PFSK-1 (cell line): ENCODE measurements around the gene IKZF5.

Experiments
- FOXP2 ChIP-seq: optimal IDR thresholded peaks from 2 replicates; pipeline ENCODE3; 2011; ENCODE audit warnings: borderline replicate concordance, control low read depth, inconsistent platforms; ENCODE audit not compliant: insufficient read depth; ENCODE audit errors: extremely low read length, extremely low read depth
- POLR2AphosphoS5 ChIP-seq: IDR thresholded peaks from 2 replicates; pipeline ENCODE4 v1.6.1; 2012; ENCODE audit warnings: low read depth, mild to moderate bottlenecking, control low read depth, low read length, moderate library complexity
- SIN3A ChIP-seq: IDR thresholded peaks from 2 replicates; pipeline ENCODE4 v1.6.1; 2012; ENCODE audit warnings: mild to moderate bottlenecking, low read length, moderate library complexity, borderline replicate concordance; ENCODE audit not compliant: insufficient read depth
- TAF1 ChIP-seq: IDR thresholded peaks from 2 replicates; pipeline ENCODE4 v1.6.1; 2012; ENCODE audit warnings: low read length, control low read depth, borderline replicate concordance; ENCODE audit not compliant: insufficient read depth
- TF ChIP-seq, protein P1 (sequence below), 2 experiments: IDR thresholded peaks; 2 replicates each; pipeline versions ENCODE4 v1.6.1 to v1.8.0; 2011 to 2012; ENCODE audit warnings: low read depth in 2 of 2, low read length in 2 of 2, control low read depth in 1 of 2, inconsistent platforms in 1 of 2, mild to moderate bottlenecking in 1 of 2, moderate library complexity in 1 of 2; ENCODE audit not compliant: insufficient read depth in 1 of 2

IKZF5 gene

DNA sequence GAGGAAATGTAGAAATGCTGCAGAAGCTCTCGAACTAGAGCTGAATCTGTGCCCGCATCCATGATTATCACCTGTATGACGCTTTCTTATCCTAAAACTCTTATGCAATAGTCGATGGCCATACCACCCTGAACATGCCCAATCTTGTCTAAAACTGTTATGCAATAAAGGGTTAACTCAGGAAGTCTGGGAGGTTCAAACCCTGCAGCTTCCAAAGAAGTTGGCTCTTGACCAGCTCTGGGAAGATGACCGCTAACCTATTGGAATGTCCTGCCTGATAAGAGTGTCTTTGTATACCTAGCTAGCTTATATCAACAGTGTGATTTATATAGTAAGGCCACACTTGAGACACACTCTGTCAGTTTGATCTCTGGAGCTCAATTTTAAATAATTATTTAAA, 51.1 kb downstream of the IKZF5 start:
- TF ChIP-seq TAF1, result no peak
- no peak for TF ChIP-seq SIN3A
- TF ChIP-seq FOXP2, result no peak
- TF ChIP-seq, protein P1, sequence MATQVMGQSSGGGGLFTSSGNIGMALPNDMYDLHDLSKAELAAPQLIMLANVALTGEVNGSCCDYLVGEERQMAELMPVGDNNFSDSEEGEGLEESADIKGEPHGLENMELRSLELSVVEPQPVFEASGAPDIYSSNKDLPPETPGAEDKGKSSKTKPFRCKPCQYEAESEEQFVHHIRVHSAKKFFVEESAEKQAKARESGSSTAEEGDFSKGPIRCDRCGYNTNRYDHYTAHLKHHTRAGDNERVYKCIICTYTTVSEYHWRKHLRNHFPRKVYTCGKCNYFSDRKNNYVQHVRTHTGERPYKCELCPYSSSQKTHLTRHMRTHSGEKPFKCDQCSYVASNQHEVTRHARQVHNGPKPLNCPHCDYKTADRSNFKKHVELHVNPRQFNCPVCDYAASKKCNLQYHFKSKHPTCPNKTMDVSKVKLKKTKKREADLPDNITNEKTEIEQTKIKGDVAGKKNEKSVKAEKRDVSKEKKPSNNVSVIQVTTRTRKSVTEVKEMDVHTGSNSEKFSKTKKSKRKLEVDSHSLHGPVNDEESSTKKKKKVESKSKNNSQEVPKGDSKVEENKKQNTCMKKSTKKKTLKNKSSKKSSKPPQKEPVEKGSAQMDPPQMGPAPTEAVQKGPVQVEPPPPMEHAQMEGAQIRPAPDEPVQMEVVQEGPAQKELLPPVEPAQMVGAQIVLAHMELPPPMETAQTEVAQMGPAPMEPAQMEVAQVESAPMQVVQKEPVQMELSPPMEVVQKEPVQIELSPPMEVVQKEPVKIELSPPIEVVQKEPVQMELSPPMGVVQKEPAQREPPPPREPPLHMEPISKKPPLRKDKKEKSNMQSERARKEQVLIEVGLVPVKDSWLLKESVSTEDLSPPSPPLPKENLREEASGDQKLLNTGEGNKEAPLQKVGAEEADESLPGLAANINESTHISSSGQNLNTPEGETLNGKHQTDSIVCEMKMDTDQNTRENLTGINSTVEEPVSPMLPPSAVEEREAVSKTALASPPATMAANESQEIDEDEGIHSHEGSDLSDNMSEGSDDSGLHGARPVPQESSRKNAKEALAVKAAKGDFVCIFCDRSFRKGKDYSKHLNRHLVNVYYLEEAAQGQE (IDR thresholded peaks at IDR 0.05; ENCODE audit: insufficient read depth in 1 of 2, low read depth in 2 of 2, low read length in 2 of 2), result no peak
- TF ChIP-seq POLR2AphosphoS5, result no peak

DNA sequence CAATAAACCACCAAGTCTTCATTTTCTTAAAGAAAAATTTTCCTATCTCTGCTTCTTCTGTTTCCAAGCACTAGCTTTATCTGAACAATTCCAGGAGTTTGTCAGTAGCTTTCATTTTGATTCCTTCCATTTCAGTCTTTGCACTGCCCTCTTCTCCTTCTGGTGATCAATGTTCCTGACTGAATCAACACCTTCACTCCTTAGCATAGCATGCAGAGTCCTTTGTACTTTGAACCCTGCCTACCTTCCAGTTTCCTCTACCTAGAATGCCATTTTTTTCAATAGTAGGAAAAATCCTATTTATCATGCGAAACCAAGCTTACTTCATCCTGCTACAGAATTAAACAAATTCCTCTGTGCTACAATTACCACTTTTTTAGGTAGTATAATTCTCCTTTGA, 52.7 kb downstream of the IKZF5 start:
- TF ChIP-seq, protein P1 (IDR thresholded peaks at IDR 0.05; ENCODE audit: insufficient read depth in 1 of 2, low read depth in 2 of 2, low read length in 2 of 2), result no peak
- TF ChIP-seq TAF1, result no peak
- TF ChIP-seq POLR2AphosphoS5, result no peak
- no peak for TF ChIP-seq SIN3A
- no peak for TF ChIP-seq FOXP2

DNA sequence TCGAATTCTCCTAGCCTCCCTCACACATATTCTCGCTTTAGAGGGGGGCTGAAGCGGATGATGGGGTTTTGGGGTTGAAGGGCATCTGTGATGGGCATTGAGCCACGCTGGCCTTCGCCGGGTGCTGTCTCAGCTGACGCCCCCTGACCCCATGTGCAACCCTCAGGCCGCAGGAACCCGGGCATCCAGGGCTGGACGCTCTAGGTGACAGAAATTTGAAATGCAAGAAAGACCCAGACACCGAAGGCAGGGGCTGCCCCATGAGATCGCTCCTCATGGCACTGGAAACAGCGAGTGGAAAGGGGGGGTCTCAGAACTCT, 53.9 kb downstream of the IKZF5 start:
- TF ChIP-seq FOXP2 (no peak), TAF1 (no peak)

DNA sequence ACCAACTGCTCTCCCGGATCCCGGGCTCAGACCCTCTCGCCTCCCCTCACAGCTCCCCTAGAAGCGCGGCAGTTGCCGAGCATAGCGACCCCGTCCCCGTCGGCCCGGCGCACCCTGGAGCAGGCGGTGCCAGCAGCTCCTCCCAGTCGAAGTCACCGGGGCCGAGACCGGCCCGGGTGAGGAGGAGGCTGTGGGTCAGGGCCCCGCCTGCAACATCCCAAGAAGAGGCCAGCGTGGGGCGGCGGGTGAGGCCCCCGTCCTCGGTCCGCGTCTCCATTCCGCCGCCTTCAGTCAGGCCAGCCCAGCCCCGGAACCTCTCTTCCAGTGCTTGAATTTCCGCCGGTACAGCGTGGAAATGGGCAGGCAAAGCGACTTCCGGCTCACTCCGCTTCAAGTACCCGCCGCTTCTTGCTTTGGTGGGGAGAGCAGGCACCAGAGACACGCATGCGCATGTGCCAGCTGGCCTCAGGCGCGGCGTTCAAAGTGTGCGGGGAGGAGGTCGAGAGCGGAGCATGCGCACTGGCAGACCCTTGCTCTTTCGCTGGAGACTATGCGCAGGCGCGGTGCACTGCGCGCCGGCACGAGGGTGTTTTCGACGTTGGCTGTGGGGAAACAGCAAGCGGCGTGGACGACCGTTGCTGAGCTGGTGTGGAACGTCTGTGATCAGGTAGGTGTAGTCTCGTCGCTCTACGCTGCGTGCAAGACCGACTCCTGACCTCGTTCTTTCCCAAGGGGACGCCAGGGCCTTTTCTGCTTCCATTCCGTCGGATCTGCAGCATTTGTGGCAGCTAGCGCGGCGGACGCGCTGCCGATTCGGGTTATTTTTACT, 54.5 kb downstream of the IKZF5 start, which contains the start of gene C10orf88:
Gene C10orf88, minus strand, starts transcription at position 326 of the 829 bp plus-strand sequence. Its CDS starts 49 bp downstream, at position 277.
- TF ChIP-seq TAF1 (peak; percentile 67; the same call in 1 of the 2 replicates), FOXP2 (no peak), SIN3A (peak; percentile 60; the same call in 1 of the 2 replicates), POLR2AphosphoS5 (peak; percentile 76)
- TF ChIP-seq, protein P1 (IDR thresholded peaks at IDR 0.05; ENCODE audit: insufficient read depth in 1 of 2, low read depth in 2 of 2, low read length in 2 of 2), result peak in 1 of 2 experiments; percentile 60; a peak in 2 of 4 replicates

DNA sequence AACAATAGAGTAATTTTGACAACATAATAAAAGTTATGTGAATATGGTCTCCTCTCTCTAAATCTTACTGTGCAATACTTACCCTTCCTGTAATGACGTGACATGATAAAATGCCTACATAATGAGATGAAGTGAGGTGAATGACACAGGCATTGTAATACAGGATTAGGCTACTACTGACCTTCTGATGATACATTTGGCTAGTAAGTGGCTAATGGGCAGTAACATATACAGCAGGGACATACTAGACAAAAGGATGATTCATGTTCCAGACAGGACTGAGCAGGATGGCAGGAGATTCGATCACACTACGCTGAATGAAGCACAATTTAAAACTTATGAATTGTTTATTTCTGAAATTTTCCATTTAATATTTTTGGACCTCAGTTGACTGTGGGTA, 59.3 kb downstream of the IKZF5 start:
- TF ChIP-seq SIN3A (no peak), POLR2AphosphoS5 (no peak), FOXP2 (no peak), TAF1 (no peak)
- TF ChIP-seq, protein P1 (IDR thresholded peaks at IDR 0.05; ENCODE audit: insufficient read depth in 1 of 2, low read depth in 2 of 2, low read length in 2 of 2), result no peak
